ENCODE results near the gene PDE6H.

DNA sequence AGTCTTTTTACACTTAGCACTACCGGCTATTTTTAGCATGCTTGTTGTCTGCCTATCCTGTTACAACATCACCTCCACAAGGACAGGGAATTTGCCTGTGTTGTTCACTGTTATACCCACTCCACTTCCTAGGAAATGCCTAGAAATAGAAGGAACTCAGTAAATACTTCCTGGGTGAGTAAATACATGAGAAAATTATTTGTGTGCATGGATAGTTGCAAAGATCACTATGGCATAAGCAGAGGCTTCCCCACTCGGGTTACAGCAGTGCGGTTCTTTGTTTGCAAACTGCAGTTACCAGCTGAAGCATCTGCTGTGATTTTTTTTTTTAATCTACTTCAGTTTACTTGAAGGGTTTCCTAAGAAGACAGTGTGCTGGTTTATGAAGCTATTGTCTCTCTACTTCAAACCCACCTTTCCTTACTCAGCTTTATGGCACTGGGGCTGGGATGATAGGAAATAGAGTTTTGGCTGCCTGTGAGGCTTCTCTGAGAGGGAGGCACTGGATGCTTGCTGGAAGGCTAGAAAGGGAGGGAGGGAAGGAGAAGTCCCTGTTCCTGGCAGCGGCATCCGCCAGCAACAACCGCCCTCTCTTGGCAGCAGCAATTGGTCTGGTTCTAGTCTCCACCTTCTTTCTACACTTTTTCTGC, 29.0 kb downstream of the PDE6H start:
- TF ChIP-seq CTCF (IDR thresholded peaks at IDR 0.05) = peak in 1 of 4 experiments; percentile 28
- no peak for TF ChIP-seq EP300 (IDR thresholded peaks at IDR 0.05)
- TF ChIP-seq POLR2A (IDR thresholded peaks at IDR 0.05) = no peak

All from gastroesophageal sphincter (tissue), 3 donors.